ENCODE data around the gene KANSL1.

- TF ChIP-seq, protein P1, sequence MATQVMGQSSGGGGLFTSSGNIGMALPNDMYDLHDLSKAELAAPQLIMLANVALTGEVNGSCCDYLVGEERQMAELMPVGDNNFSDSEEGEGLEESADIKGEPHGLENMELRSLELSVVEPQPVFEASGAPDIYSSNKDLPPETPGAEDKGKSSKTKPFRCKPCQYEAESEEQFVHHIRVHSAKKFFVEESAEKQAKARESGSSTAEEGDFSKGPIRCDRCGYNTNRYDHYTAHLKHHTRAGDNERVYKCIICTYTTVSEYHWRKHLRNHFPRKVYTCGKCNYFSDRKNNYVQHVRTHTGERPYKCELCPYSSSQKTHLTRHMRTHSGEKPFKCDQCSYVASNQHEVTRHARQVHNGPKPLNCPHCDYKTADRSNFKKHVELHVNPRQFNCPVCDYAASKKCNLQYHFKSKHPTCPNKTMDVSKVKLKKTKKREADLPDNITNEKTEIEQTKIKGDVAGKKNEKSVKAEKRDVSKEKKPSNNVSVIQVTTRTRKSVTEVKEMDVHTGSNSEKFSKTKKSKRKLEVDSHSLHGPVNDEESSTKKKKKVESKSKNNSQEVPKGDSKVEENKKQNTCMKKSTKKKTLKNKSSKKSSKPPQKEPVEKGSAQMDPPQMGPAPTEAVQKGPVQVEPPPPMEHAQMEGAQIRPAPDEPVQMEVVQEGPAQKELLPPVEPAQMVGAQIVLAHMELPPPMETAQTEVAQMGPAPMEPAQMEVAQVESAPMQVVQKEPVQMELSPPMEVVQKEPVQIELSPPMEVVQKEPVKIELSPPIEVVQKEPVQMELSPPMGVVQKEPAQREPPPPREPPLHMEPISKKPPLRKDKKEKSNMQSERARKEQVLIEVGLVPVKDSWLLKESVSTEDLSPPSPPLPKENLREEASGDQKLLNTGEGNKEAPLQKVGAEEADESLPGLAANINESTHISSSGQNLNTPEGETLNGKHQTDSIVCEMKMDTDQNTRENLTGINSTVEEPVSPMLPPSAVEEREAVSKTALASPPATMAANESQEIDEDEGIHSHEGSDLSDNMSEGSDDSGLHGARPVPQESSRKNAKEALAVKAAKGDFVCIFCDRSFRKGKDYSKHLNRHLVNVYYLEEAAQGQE (IDR thresholded peaks at IDR 0.05; ENCODE audit: insufficient read depth in 1 of 2, low read depth in 2 of 2, low read length in 2 of 2) = no peak
- no peak for TF ChIP-seq POLR2AphosphoS5 (IDR thresholded peaks at IDR 0.05; ENCODE audit: low read depth, low read length)
- no peak for TF ChIP-seq TAF1 (IDR thresholded peaks at IDR 0.05; ENCODE audit: borderline replicate concordance, insufficient read depth, low read length)
These were observed 158.0 kb downstream of the KANSL1 start for GRCh38 chr17:46035112-46035818.
